GM12864 (cell line): ENCODE results near the gene CLPX.
A peak's percentile ranks its signal among the peaks of the same experiment; 100 is the strongest.

ENCODE experiments used
- DNase-seq: peaks from one replicate; pipeline ENCODE4 v3.0.0-alpha.2; 2011; ENCODE audit warnings: low read depth
- H3K4me3 ChIP-seq: 2 replicates; pipeline ENCODE4 v1.5.1; 2011; ENCODE audit warnings: mild to moderate bottlenecking, low read depth, low read length, control low read depth
- CTCF ChIP-seq: IDR thresholded peaks from 2 replicates; pipeline ENCODE4 v1.5.1; 2011; ENCODE audit warnings: low read depth, mild to moderate bottlenecking, moderate library complexity, low read length, control low read depth, inconsistent platforms; ENCODE audit errors: missing control alignments

Gene CLPX

DNA sequence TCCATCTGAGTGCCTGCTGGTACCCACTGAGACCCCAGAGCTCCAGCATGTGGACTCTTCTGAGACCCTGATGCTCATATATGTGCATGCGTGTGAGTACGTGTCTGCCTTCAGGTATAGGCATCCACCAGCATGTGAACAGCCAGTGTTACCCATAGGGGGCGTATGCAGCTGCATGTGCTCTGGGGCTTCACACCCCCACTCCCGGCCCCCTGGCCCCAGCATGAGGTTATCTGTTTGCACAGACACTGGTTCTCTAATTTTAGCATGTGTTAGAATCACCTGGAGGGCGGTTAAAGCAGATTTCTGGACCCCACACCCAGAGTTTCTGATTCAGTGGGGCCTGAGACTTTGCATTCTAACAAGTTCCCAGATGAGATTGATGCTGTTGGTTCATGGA is 27.0 kb upstream of the CLPX start:
- DNase-seq, result peak; percentile 22
- TF ChIP-seq CTCF, result peak; percentile 83
- H3K4me3 ChIP-seq, result no peak overlapping the region

- no peak for DNase-seq
- TF ChIP-seq CTCF, result no peak
- no peak overlapping the region for H3K4me3 ChIP-seq
These were observed 26.4 kb upstream of the CLPX start for GRCh38 chr15:65211482-65211982.

- no peak for DNase-seq
These were observed 25.8 kb upstream of the CLPX start, which contains the start of gene CILP for GRCh38 chr15:65210770-65211481. TSS of gene CILP (minus strand) at chr15:65211473. CDS start at chr15:65209755, 1,718 bp downstream.

DNA sequence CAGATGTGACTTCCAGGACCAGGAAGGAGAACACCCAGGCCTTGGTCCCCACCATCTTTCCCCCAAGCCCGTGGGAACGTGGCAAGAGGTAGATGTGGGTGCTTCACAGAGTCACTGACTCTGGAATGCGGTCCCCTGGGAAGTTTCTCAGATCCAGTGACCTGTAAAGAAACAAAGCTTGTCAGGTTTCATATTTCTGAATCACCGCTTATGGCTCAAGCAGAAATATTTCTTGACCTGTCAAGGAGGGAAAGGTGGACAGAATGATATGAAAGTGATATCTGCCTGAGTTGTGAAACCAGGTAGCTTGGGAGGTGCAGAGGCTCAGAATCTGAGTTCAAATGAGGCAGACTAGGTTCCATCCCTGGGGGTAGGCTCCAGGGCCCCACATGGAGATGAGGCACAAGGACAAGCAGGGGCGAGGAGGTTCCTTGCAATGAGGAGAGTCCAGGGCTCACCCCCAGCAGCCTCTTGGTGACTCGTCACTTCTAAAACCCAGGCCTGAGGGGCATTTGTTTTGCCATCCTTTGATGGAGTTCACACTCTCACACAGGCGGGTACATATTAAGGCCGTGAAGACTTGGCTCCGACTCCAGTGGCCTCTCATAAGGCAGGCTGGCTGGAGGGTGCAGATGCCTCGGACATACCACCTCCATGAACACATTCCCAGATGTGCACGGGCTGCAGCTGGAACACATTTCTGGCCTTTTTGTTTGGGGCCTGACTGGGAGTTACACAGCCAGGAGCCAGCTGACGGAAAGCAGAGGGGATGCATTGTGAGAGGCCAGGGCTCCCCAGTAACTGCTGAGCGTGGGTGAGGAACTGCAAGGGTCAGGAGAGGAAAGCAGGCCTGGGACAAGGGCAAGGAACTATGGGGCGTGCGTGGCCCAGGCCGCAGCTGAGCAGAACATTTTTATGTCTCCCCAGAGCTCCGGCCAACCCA is 24.8 kb upstream of the CLPX start:
- DNase-seq, result no peak
- H3K4me3 ChIP-seq, result no peak overlapping the region
- TF ChIP-seq CTCF, result no peak

More at GRCh38 chr15:65210770-65211481, 25.8 kb upstream of the CLPX start, which contains the start of gene CILP:
- no peak within 1 kb of the TSS for H3K4me3 ChIP-seq
- no peak for TF ChIP-seq CTCF

DNA sequence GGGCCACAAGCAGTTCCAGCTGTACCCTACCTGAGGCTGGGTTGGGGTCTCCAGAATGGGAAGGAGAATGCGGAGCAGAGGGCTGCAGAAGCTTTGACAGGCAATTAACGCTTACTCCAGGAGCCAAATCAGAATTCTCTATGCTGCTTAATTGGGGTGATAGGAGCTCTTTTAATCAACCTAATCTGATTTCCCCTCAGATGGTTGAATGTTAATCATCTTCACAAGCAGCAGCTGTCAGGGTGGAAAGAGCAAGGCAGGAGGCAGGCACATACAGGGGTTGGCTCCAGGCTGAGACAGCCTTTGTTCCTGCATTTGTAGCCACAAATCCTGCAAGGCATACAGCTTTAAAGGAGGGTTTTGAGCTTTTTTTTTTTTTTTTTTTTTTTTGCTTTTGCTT is 23.5 kb upstream of the CLPX start:
- no peak for DNase-seq
- H3K4me3 ChIP-seq, result no peak overlapping the region
- TF ChIP-seq CTCF, result no peak

GRCh38 chr15:65207280-65207840 is 22.2 kb upstream of the CLPX start:
- DNase-seq, result no peak
- no peak for TF ChIP-seq CTCF
- H3K4me3 ChIP-seq, result no peak overlapping the region
